Esophagus muscularis mucosa (tissue), 4 donors: Measurements from ENCODE around the gene SPOCK1.

ENCODE experiments used
- EP300 ChIP-seq: sonication (generic); formaldehyde crosslinking; IDR thresholded peaks from one replicate; pipeline ENCODE4 v1.6.1; 2017; ENCODE audit warnings: antibody characterized with exemption
- POLR2A ChIP-seq: fragments of 450-650 bp; IDR thresholded peaks from one replicate; pipeline ENCODE4 v1.6.1; 2017; ENCODE audit warnings: antibody characterized with exemption, moderate library complexity, mild to moderate bottlenecking, low read depth
- POLR2AphosphoS5 ChIP-seq, 2 donors: sonication (generic); formaldehyde crosslinking; IDR thresholded peaks; one replicate each; pipeline ENCODE4 v1.6.1; 2017; ENCODE audit warnings: antibody characterized with exemption in 2 of 2
- TF ChIP-seq, protein P1 (sequence below), 3 experiments: fragments of 200-600 bp in 2 of 3; fragments of 450-650 bp in 1 of 3; sonication (generic) in 2 of 3; IDR thresholded peaks; one replicate each; pipeline ENCODE4 v1.5.1; 2017 to 2019; ENCODE audit warnings: antibody characterized with exemption in 3 of 3, mild to moderate bottlenecking in 2 of 3, moderate library complexity in 1 of 3

DNA sequence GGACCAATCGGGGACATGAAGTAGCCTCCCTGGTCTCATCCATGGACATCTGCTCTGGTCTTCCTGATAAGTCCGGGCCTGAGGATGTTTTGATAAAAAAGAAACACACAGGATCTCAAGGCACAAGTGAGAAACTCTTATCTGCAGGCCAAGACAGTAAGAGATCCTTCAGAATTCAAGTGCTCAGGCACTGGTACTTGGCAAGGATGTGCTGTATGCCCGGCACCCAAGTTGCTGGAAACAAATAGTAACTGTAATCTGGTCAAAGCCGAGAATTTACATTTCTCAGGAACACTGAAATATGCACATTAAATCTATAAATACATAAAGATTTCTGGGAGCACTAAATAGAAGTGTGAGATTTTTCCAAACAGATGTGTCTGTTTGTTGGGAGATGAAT is 165.7 kb downstream of the SPOCK1 start:
- TF ChIP-seq, protein P1, sequence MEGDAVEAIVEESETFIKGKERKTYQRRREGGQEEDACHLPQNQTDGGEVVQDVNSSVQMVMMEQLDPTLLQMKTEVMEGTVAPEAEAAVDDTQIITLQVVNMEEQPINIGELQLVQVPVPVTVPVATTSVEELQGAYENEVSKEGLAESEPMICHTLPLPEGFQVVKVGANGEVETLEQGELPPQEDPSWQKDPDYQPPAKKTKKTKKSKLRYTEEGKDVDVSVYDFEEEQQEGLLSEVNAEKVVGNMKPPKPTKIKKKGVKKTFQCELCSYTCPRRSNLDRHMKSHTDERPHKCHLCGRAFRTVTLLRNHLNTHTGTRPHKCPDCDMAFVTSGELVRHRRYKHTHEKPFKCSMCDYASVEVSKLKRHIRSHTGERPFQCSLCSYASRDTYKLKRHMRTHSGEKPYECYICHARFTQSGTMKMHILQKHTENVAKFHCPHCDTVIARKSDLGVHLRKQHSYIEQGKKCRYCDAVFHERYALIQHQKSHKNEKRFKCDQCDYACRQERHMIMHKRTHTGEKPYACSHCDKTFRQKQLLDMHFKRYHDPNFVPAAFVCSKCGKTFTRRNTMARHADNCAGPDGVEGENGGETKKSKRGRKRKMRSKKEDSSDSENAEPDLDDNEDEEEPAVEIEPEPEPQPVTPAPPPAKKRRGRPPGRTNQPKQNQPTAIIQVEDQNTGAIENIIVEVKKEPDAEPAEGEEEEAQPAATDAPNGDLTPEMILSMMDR (IDR thresholded peaks at IDR 0.05), result no peak
- TF ChIP-seq POLR2AphosphoS5 (IDR thresholded peaks at IDR 0.05) (no peak), POLR2A (no peak), EP300 (no peak)
